NOMO-1 treated with dmso at 0.1 percent for 144 hours (cell line): ENCODE data around the gene GLRX2.
"Not testable (repeated sequence)": the region's sequence is repeated elsewhere in the genome, so short reads cannot be mapped to it uniquely, and the experiment has no call there.

ENCODE experiments used
- DNase-seq: peaks from one replicate; lab custom pipeline; 2025; ENCODE audit not compliant: unreplicated experiment; lab: John Stamatoyannopoulos, UW

Gene GLRX2

GRCh38 chr1:193068013-193068412, 37.2 kb downstream of the GLRX2 start:
- no peak for DNase-seq

- no peak for DNase-seq
Measured at GRCh38 chr1:193066606-193067005, 38.6 kb downstream of the GLRX2 start.

- DNase-seq: no peak
Measured at GRCh38 chr1:193065954-193066353, 39.3 kb downstream of the GLRX2 start.

DNA sequence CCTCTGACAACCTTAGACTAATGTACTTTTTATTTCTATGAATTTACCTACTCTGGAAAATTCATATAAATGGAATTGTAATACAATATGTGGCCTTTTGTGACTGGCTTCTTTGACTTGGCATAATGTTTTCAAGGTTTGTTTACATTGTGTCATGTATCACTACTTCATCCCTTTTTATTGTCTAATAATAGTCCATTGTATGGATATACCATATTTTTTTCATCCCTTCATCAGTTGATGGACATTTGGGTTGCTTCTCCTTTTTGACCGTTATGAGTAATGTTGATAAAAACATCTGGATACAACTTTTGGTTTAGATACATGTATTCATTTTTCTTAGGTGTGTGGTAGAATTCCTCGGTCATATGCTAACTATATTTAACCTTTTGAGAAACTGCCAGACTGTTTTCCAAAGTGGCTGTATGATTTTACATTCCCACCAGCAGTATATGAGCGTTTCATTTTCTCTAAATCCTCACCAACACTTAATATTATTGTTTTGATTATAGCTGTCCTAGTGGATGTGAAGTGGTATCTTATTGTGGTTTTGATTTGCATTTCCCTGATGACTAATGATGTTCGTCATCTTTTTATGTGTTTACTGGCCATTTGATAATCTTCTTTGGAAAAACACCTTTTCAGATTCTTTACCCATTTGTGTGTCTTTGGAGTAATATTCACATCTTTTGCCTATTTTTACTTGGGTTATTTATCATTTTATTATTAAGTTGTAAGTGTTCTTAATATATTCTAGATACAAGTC, 42.3 kb downstream of the GLRX2 start:
- DNase-seq: no peak

- DNase-seq: no peak
Measured at GRCh38 chr1:193060938-193061337, 44.3 kb downstream of the GLRX2 start.

DNA sequence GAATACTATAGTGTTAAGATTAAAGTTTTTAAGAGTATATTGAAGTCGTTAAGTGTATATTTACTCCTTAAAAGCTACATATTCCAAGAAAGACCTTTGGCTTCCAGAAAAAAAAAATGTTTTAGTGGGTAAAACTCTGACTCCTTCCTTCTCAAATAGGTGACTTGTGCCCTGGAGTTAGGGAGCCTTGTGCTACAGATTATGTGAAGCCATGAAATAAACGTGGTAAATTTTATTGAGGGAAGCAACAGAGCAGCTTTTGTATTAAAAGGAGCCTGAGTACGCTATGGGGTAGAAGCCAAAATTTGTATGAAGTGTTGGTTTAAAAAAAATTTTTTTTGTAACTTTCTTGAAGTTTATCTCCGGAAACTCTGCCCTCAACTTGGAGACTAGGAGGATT, 44.8 kb downstream of the GLRX2 start:
- no peak for DNase-seq

DNA sequence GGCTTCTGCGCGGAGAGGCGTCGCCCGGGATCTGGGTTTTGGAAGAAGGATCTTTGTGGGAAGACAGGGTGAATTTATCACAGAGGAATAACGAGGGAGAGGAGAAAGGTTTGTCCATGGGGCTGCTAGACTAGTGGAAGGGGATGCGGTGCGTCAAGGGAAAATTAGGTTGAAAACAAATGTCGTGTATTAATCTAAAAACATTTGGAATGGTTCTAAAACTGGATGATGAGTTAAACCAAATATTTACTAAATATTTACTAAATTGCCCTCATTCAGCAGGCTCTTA, 45.2 kb downstream of the GLRX2 start:
- no peak for DNase-seq

DNA sequence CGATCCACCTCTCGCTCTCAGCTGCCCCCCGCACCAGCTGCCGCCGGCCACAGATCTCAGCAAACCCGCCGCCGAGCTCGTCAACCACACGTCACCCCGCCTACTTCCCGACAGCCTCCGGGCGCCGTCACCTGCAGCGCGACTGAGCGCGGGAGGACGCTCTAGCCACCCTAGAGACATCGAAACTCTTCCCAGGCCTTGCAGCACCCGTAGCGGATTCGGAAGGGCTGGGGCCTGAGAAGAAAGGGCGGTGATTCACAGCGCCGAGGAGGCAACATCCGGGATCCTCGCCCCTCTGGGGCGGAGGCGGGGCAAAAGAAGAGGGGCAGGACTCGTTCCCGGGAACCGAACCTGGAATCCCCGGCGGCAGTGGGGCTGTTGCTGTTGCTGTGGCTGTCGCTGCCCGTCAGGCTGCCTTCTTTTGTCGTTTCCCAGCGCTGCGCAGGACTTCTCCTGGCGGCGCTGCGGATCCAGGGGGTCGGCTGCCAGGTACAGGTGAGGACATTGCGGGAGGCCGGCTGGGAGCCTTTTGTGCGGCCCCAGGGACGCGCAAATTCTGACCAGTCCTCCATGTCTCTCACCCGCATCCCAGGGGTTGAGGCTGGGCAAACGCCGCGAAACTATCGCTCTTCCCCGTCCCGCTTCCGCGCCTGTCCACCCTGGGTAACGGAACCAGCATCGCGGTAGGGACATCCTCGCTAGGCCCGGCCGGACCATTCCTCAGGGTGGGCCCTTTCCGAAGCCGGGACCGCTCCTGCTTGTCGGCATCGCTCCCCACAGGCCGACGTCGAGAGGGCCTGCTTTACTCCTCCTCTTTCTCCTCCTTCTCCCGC, 45.7 kb downstream of the GLRX2 start, which contains the start of the genes RO60 and UCHL5:
TSS of gene RO60 (plus strand) at position 331 of the 833 bp plus-strand sequence. CDS start 9,443 bp downstream, outside the sequence.
TSS of gene UCHL5 (minus strand) at position 79 of the 833 bp plus-strand sequence. CDS start 100 bp downstream, outside the sequence.
- peak; percentile 99 for DNase-seq

- no peak for DNase-seq
Measured at GRCh38 chr1:193058529-193059281, 46.5 kb downstream of the GLRX2 start.

DNA sequence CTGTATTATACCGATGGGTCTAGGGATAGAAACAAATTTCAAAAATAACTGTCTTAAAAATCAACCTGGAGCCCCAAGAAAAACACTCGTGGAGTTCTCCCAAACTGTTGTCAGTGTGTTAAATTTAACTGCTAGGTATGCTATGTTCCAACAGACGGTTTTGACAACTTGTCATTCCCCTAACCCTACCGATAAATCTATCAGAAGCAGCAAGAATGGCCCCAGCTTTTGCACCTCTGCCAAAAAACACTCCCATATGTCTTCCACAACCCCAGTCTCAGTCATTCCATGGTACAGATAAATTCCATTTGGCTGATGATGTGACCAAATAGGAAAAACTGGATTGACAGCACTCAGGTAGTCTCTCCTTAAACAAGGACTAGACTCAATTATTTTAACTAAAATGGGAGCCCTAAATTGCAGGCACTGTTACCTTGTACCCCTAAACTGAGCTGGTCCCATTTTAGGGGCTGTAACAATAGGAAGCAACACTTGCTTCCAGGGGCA, 51.0 kb downstream of the GLRX2 start:
- no peak for DNase-seq

DNA sequence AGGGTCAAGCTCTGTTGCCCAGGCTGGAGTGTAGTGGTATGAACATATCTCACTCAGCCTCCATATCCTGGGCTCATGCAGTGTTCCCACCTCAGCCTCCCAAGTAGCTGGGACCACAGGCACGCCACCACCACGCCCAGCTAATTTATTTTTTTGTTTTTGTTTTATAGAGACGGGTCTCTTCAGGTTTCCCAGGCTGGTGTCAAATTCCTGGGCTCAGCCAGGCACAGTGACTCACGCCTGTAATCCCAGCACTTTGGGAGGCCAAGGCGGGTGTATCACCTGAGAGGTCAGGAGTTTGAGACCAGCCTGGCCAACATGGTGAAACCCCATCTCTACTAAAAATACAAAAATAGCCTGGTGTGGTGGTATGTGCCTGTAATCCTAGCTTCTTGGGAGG, 56.3 kb downstream of the GLRX2 start:
- DNase-seq: not testable (repeated sequence)
